CD14-positive monocyte (primary cell): ENCODE results near the gene FCN2. TPM values are rescaled to one million over a fixed set of nuclear protein-coding genes. Genes with fewer than 3 reads are reported as not detected.

ENCODE experiments used
- DNase-seq, 3 donors: peaks; one replicate each; pipeline ENCODE4 v3.0.0-alpha.2; 2011 to 2022
- H2AFZ ChIP-seq: 2 replicates; pipeline ENCODE4 v1.6.0; 2012; ENCODE audit warnings: mild to moderate bottlenecking, low read depth, low read length, inconsistent platforms; ENCODE audit not compliant: insufficient read depth, poor library complexity, severe bottlenecking
- H3K27ac ChIP-seq, 2 donors: 1 replicate in 1 of 2; 2 replicates in 1 of 2; pipeline ENCODE4 v1.5.1; 2012 to 2013; ENCODE audit warnings: low read length in 2 of 2, control low read depth in 1 of 2, inconsistent platforms in 1 of 2, low read depth in 1 of 2, mild to moderate bottlenecking in 1 of 2
- H3K27me3 ChIP-seq, 2 donors: one replicate each; pipeline versions ENCODE4 v1.6.0 to v1.6.1; 2011 to 2013; ENCODE audit warnings: low read length in 2 of 2; ENCODE audit not compliant: control insufficient read depth in 2 of 2, insufficient read depth in 2 of 2
- H3K36me3 ChIP-seq, 2 donors: replicated peaks in 1 of 2; 1 replicate in 1 of 2; 2 replicates in 1 of 2; pipeline versions ENCODE4 v1.5.1 to v1.6.1; 2012 to 2013; ENCODE audit warnings: low read length in 2 of 2, control low read depth in 1 of 2, inconsistent platforms in 1 of 2, mild to moderate bottlenecking in 1 of 2; ENCODE audit not compliant: insufficient read depth in 2 of 2, control insufficient read depth in 1 of 2
- H3K4me1 ChIP-seq, 2 donors: 1 replicate in 1 of 2; 2 replicates in 1 of 2; pipeline versions ENCODE4 v1.5.1 to v1.6.1; 2012 to 2013; ENCODE audit warnings: low read length in 2 of 2, control low read depth in 1 of 2, inconsistent platforms in 1 of 2, mild to moderate bottlenecking in 1 of 2, moderate library complexity in 1 of 2; ENCODE audit not compliant: insufficient read depth in 2 of 2, control insufficient read depth in 1 of 2
- H3K4me2 ChIP-seq: replicated peaks from 2 replicates; pipeline ENCODE3; 2012; ENCODE audit warnings: low read length, moderate library complexity, mild to moderate bottlenecking; ENCODE audit not compliant: poor library complexity, severe bottlenecking; ENCODE audit errors: extremely low read depth
- H3K4me3 ChIP-seq, 3 experiments: fragments of 200-600 bp in 1 of 3; sonication (generic) in 1 of 3; replicated peaks in 1 of 3; 1 replicate in 2 of 3; 2 replicates in 1 of 3; pipeline ENCODE4 v1.5.1; 2011 to 2013; ENCODE audit warnings: low read length in 3 of 3, mild to moderate bottlenecking in 3 of 3, control low read depth in 2 of 3, low read depth in 2 of 3, inconsistent platforms in 1 of 3, moderate library complexity in 1 of 3
- H3K79me2 ChIP-seq: 2 replicates; pipeline ENCODE4 v1.6.0; 2012; ENCODE audit warnings: mild to moderate bottlenecking, control low read depth, inconsistent platforms, low read length, moderate library complexity; ENCODE audit not compliant: insufficient read depth
- H3K9ac ChIP-seq: 2 replicates; pipeline ENCODE4 v1.6.0; 2017; ENCODE audit warnings: low read length, mild to moderate bottlenecking; ENCODE audit not compliant: insufficient read depth, poor library complexity, severe bottlenecking
- H3K9me3 ChIP-seq, 2 donors: replicated peaks in 1 of 2; 1 replicate in 1 of 2; 2 replicates in 1 of 2; pipeline versions ENCODE4 v1.5.1 to v1.6.1; 2012 to 2013; ENCODE audit warnings: low read length in 2 of 2, control low read depth in 1 of 2; ENCODE audit not compliant: control insufficient read depth in 1 of 2, insufficient read depth in 1 of 2
- H4K20me1 ChIP-seq: 2 replicates; pipeline ENCODE4 v1.6.0; 2012; ENCODE audit warnings: mild to moderate bottlenecking, low read length, control low read depth, moderate library complexity; ENCODE audit not compliant: insufficient read depth
- H3K27ac Mint-ChIP-seq, 7 donors: one replicate each; pipeline ENCODE4 v1.8.0; 2020; ENCODE audit warnings: mild to moderate bottlenecking in 7 of 7, mixed read lengths in 7 of 7, moderate library complexity in 6 of 7, inconsistent platforms in 2 of 7
- H3K27me3 Mint-ChIP-seq, 3 donors: one replicate each; pipeline ENCODE4 v1.8.0; 2021 to 2022; ENCODE audit warnings: low read depth in 3 of 3, mild to moderate bottlenecking in 3 of 3, mixed read lengths in 3 of 3, moderate library complexity in 3 of 3, inconsistent platforms in 1 of 3
- H3K36me3 Mint-ChIP-seq, 2 donors: one replicate each; pipeline ENCODE4 v1.8.0; 2020; ENCODE audit warnings: mixed read lengths in 2 of 2, inconsistent platforms in 1 of 2, mild to moderate bottlenecking in 1 of 2
- H3K4me1 Mint-ChIP-seq: one replicate; pipeline ENCODE4 v1.8.0; 2020; ENCODE audit warnings: mild to moderate bottlenecking, mixed read lengths
- H3K4me3 Mint-ChIP-seq, 2 donors: one replicate each; pipeline ENCODE4 v1.8.0; 2020; ENCODE audit warnings: mild to moderate bottlenecking in 2 of 2, mixed read lengths in 2 of 2, moderate library complexity in 1 of 2
- H3K9me3 Mint-ChIP-seq, 7 donors: one replicate each; pipeline ENCODE4 v1.8.0; 2020 to 2022; ENCODE audit warnings: mixed read lengths in 7 of 7, mild to moderate bottlenecking in 6 of 7, moderate library complexity in 6 of 7, inconsistent platforms in 2 of 7
- CTCF ChIP-seq: fragments of 200-600 bp; IDR thresholded peaks from one replicate; pipeline ENCODE4 v1.8.0; 2022; ENCODE audit warnings: antibody characterized with exemption, mild to moderate bottlenecking
- WGBS: methylation state at CpG from one replicate; pipeline ENCODE4 v1.1.5; 2013; ENCODE audit warnings: missing lambda C conversion rate; ENCODE audit not compliant: insufficient coverage; 5-methylcytosine and 5-hydroxymethylcytosine counted together
- intact Hi-C, 2 donors: fragments of 100-400 bp; cut with micrococcal nuclease; formaldehyde crosslinking; loops; one replicate each; pipeline versions ENCODE4 v1.15.0 to v1.15.1; 2023
- polyA plus RNA-seq, 3 donors: library from polyadenylated mRNA; depleted of rRNA in 1 of 3; unstranded in 2 of 3; stranded (reverse) in 1 of 3; fragments of 300-500 nt in 2 of 3; fragments of >200 nt in 1 of 3; fragmentation: Illumina TruSeq in 2 of 3; gene quantifications; 1 replicate in 2 of 3; 2 replicates in 1 of 3; pipeline ENCODE4 v1.2.3, GENCODE V29; 2012 to 2021

Gene FCN2
- polyA plus RNA-seq, 3 donors, result not detected

- no peaks in the 10 kb centered on the region for H3K36me3 ChIP-seq
- H3K4me2 ChIP-seq, result no peak overlapping the region
- no peak for TF ChIP-seq CTCF
- Mint-ChIP-seq H3K27me3 (peaks cover 20 to 37% (median 22%) of the 10 kb centered on the region in 3 donors), H3K4me3 (peak overlapping the region in 1 of 2 donors; percentile 60), H3K9me3 (peaks cover 0 to 2% (median 0%) of the 10 kb centered on the region in 7 donors), H3K36me3 (no peaks in the 10 kb centered on the region), H3K4me1 (peaks cover 26% of the 10 kb centered on the region), H3K27ac (no peak overlapping the region)
- intact Hi-C loops, result no loop called here
- H3K27ac ChIP-seq, result no peak overlapping the region
- no peak overlapping the region for H3K4me3 ChIP-seq
- H2AFZ ChIP-seq, result peak overlapping the region; percentile 25
- no peak overlapping the region for H3K9ac ChIP-seq
- 91% methylated on average over 8 of the region's 10 CpGs for WGBS
- no peaks in the 10 kb centered on the region for H3K9me3 ChIP-seq
- peaks cover 0 to 7% of the 10 kb centered on the region in 2 donors for H3K27me3 ChIP-seq
- no peaks in the 10 kb centered on the region for H4K20me1 ChIP-seq
- H3K79me2 ChIP-seq, result no peaks in the 10 kb centered on the region
- H3K4me1 ChIP-seq, result peaks cover 30 to 35% of the 10 kb centered on the region in 2 donors
- peak in 1 of 3 donors; percentile 0 for DNase-seq
These were observed 6.6 kb downstream of the FCN2 start for GRCh38 chr9:134887219-134887618.

GRCh38 chr9:134887686-134888602 lies 7.3 kb downstream of the FCN2 start:
- peaks cover 17 to 36% (median 22%) of the 10 kb centered on the region in 3 donors for H3K27me3 Mint-ChIP-seq
- H3K4me3 ChIP-seq, result no peak overlapping the region
- peaks cover 30 to 38% of the 10 kb centered on the region in 2 donors for H3K4me1 ChIP-seq
- H3K9me3 ChIP-seq, result no peaks in the 10 kb centered on the region
- TF ChIP-seq CTCF, result no peak
- intact Hi-C loops, result no loop called here
- H3K27ac ChIP-seq, result no peak overlapping the region
- H3K27ac Mint-ChIP-seq, result peak overlapping the region in 3 of 7 donors; percentile 14 to 75 (median 14)
- H3K27me3 ChIP-seq, result peaks cover 0 to 7% of the 10 kb centered on the region in 2 donors
- H3K4me3 Mint-ChIP-seq, result peak overlapping the region in 1 of 2 donors; percentile 60
- peak overlapping the region; percentile 1 for H3K4me2 ChIP-seq
- no peak overlapping the region for H3K9ac ChIP-seq
- no peaks in the 10 kb centered on the region for H3K79me2 ChIP-seq
- peaks cover 0 to 2% (median 0%) of the 10 kb centered on the region in 7 donors for H3K9me3 Mint-ChIP-seq
- peak overlapping the region; percentile 25 for H2AFZ ChIP-seq
- peak; percentile 3 to 39 (median 15) for DNase-seq
- H3K4me1 Mint-ChIP-seq, result peaks cover 29% of the 10 kb centered on the region
- 45% methylated on average over 16 of the region's 27 CpGs for WGBS
- no peaks in the 10 kb centered on the region for H4K20me1 ChIP-seq
- no peaks in the 10 kb centered on the region for H3K36me3 Mint-ChIP-seq
- H3K36me3 ChIP-seq, result no peaks in the 10 kb centered on the region
